Neuronal stem cell (in vitro differentiated cells): Measurements from ENCODE around the gene IL6R.

Experiments used
- DNase-seq: peaks from one replicate; pipeline ENCODE4 v3.0.0-alpha.2; 2013; ENCODE audit warnings: low spot score
- H2AFZ ChIP-seq: one replicate; pipeline ENCODE4 v1.6.1; 2013; ENCODE audit warnings: mild to moderate bottlenecking, low read length, inconsistent platforms
- H2AK5ac ChIP-seq: 2 replicates; pipeline ENCODE4 v1.6.1; 2013; ENCODE audit warnings: low read depth, mild to moderate bottlenecking, inconsistent platforms, low read length, moderate library complexity, mixed read lengths
- H2BK120ac ChIP-seq: 2 replicates; pipeline ENCODE4 v1.6.1; 2013; ENCODE audit warnings: low read depth, mild to moderate bottlenecking, inconsistent platforms, low read length, moderate library complexity, mixed read lengths
- H2BK12ac ChIP-seq: one replicate; pipeline ENCODE4 v1.6.1; 2013; ENCODE audit warnings: low read length, inconsistent platforms
- H2BK15ac ChIP-seq: 2 replicates; pipeline ENCODE4 v1.6.1; 2013; ENCODE audit warnings: mild to moderate bottlenecking, low read length, inconsistent platforms, mixed read lengths
- H2BK5ac ChIP-seq: one replicate; pipeline ENCODE4 v1.6.1; 2013; ENCODE audit warnings: inconsistent platforms, mild to moderate bottlenecking, low read length, moderate library complexity
- H3K14ac ChIP-seq: one replicate; pipeline ENCODE4 v1.6.1; 2013; ENCODE audit warnings: low read length, inconsistent platforms
- H3K18ac ChIP-seq: 2 replicates; pipeline ENCODE4 v1.6.1; 2013; ENCODE audit warnings: low read length, inconsistent platforms
- H3K23ac ChIP-seq: 2 replicates; pipeline ENCODE4 v1.6.1; 2013; ENCODE audit warnings: low read depth, mild to moderate bottlenecking, mixed read lengths, low read length, inconsistent platforms; ENCODE audit not compliant: poor library complexity
- H3K27ac ChIP-seq: replicated peaks from 3 replicates; pipeline ENCODE4 v1.5.1; 2013; ENCODE audit warnings: low read length, inconsistent platforms
- H3K27me3 ChIP-seq, 3 experiments: 2 replicates each; pipeline ENCODE4 v1.6.1; 2013; ENCODE audit warnings: low read length in 3 of 3, mild to moderate bottlenecking in 2 of 3, inconsistent platforms in 1 of 3, low read depth in 1 of 3, mixed read lengths in 1 of 3, moderate library complexity in 1 of 3; ENCODE audit not compliant: control insufficient read depth in 3 of 3, insufficient read depth in 3 of 3
- H3K36me3 ChIP-seq, 2 donors: replicated peaks in 1 of 2; 2 replicates each; pipeline ENCODE4 v1.6.1; 2013; ENCODE audit warnings: low read length in 2 of 2; ENCODE audit not compliant: control insufficient read depth in 2 of 2, insufficient read depth in 2 of 2
- H3K4ac ChIP-seq: 2 replicates; pipeline ENCODE4 v1.6.1; 2013; ENCODE audit warnings: inconsistent platforms, mild to moderate bottlenecking, low read length, moderate library complexity
- H3K4me1 ChIP-seq, 2 donors: 1 replicate in 1 of 2; 2 replicates in 1 of 2; pipeline ENCODE4 v1.6.1; 2013; ENCODE audit warnings: low read length in 2 of 2, low read depth in 1 of 2; ENCODE audit not compliant: control insufficient read depth in 2 of 2, insufficient read depth in 1 of 2
- H3K4me2 ChIP-seq: one replicate; pipeline ENCODE4 v1.6.1; 2013; ENCODE audit warnings: mild to moderate bottlenecking, low read length, inconsistent platforms; ENCODE audit not compliant: insufficient read depth, poor library complexity, severe bottlenecking
- H3K4me3 ChIP-seq, 2 donors: 2 replicates each; pipeline ENCODE4 v1.5.1; 2013; ENCODE audit warnings: low read length in 2 of 2, mild to moderate bottlenecking in 2 of 2, inconsistent platforms in 1 of 2, moderate library complexity in 1 of 2
- H3K79me1 ChIP-seq: one replicate; pipeline ENCODE4 v1.6.1; 2013; ENCODE audit warnings: low read depth, mild to moderate bottlenecking, inconsistent platforms, low read length, moderate library complexity
- H3K9ac ChIP-seq: one replicate; pipeline ENCODE4 v1.6.1; 2013; ENCODE audit warnings: mild to moderate bottlenecking, low read depth, low read length, inconsistent platforms; ENCODE audit not compliant: poor library complexity
- H3K9me3 ChIP-seq, 2 donors: replicated peaks in 1 of 2; 2 replicates each; pipeline versions ENCODE3 to v1.6.1; 2013; ENCODE audit warnings: low read length in 2 of 2, mild to moderate bottlenecking in 2 of 2, inconsistent platforms in 1 of 2, low read depth in 1 of 2, mixed read lengths in 1 of 2, moderate library complexity in 1 of 2; ENCODE audit not compliant: control insufficient read depth in 2 of 2, insufficient read depth in 1 of 2
- H4K8ac ChIP-seq: one replicate; pipeline ENCODE4 v1.6.1; 2013; ENCODE audit warnings: low read depth, mild to moderate bottlenecking, inconsistent platforms, low read length, moderate library complexity
- H4K91ac ChIP-seq: one replicate; pipeline ENCODE4 v1.6.1; 2013; ENCODE audit warnings: low read length, low read depth, mild to moderate bottlenecking, inconsistent platforms; ENCODE audit not compliant: poor library complexity
- WGBS, 2 donors: extraction: QIAGEN DNeasy Blood & Tissue Kit; methylation state at CpG; one replicate each; pipeline ENCODE4 v1.1.7; 2013; ENCODE audit warnings: missing lambda C conversion rate in 2 of 2, mixed read lengths in 1 of 2; ENCODE audit not compliant: insufficient read length in 2 of 2, insufficient replicate concordance in 1 of 2; ENCODE audit errors: extremely low coverage in 2 of 2; 5-methylcytosine and 5-hydroxymethylcytosine counted together

Gene IL6R

GRCh38 chr1:154411525-154411924 lies 6.4 kb downstream of the IL6R start:
- H3K23ac ChIP-seq, result no peak overlapping the region
- no peak overlapping the region for H3K18ac ChIP-seq
- H4K8ac ChIP-seq, result no peak overlapping the region
- H3K9me3 ChIP-seq, result no peaks in the 10 kb centered on the region
- H2BK15ac ChIP-seq, result no peak overlapping the region
- H3K27me3 ChIP-seq, result peaks cover 0 to 43% (median 11%) of the 10 kb centered on the region in 3 experiments
- H3K14ac ChIP-seq, result no peak overlapping the region
- H2BK12ac ChIP-seq, result no peak overlapping the region
- no peak overlapping the region for H2AFZ ChIP-seq
- no peak overlapping the region for H3K4ac ChIP-seq
- H2AK5ac ChIP-seq, result no peak overlapping the region
- H4K91ac ChIP-seq, result no peak overlapping the region
- H3K4me3 ChIP-seq, result no peak overlapping the region
- DNase-seq, result no peak
- no CpG with 5 or more reads among the region's 4 CpGs for WGBS, 2 donors
- H2BK120ac ChIP-seq, result no peak overlapping the region
- H2BK5ac ChIP-seq, result no peak overlapping the region
- no peak overlapping the region for H3K27ac ChIP-seq
- H3K79me1 ChIP-seq, result peaks cover 2% of the 10 kb centered on the region
- H3K36me3 ChIP-seq, result no peaks in the 10 kb centered on the region
- no peak overlapping the region for H3K9ac ChIP-seq
- no peak overlapping the region for H3K4me2 ChIP-seq
- H3K4me1 ChIP-seq, result peaks cover 0 to 5% of the 10 kb centered on the region in 2 donors

GRCh38 chr1:154413177-154413783 lies 8.1 kb downstream of the IL6R start:
- Histone ChIP-seq H3K23ac (no peak overlapping the region), H3K36me3 (no peaks in the 10 kb centered on the region), H2BK120ac (no peak overlapping the region), H2AK5ac (no peak overlapping the region), H3K4ac (no peak overlapping the region), H3K9me3 (no peaks in the 10 kb centered on the region), H3K4me2 (no peak overlapping the region), H2BK15ac (no peak overlapping the region), H4K91ac (no peak overlapping the region), H2BK5ac (no peak overlapping the region), H3K27ac (no peak overlapping the region), H3K9ac (no peak overlapping the region), H3K79me1 (no peaks in the 10 kb centered on the region), H3K4me3 (no peak overlapping the region), H3K18ac (no peak overlapping the region), H2BK12ac (no peak overlapping the region), H3K27me3 (peaks cover 0 to 26% (median 0%) of the 10 kb centered on the region in 3 experiments), H3K4me1 (peaks cover 0 to 5% of the 10 kb centered on the region in 2 donors), H3K14ac (no peak overlapping the region), H2AFZ (no peak overlapping the region), H4K8ac (no peak overlapping the region)
- WGBS, 2 donors, result no CpG with 5 or more reads among the region's 7 CpGs
- no peak for DNase-seq

- Histone ChIP-seq H3K27ac (no peak overlapping the region), H3K4me2 (no peak overlapping the region), H3K9me3 (no peaks in the 10 kb centered on the region), H2BK120ac (no peak overlapping the region), H3K14ac (peak overlapping the region; percentile 47), H4K8ac (no peak overlapping the region), H2BK12ac (no peak overlapping the region), H3K79me1 (no peaks in the 10 kb centered on the region), H4K91ac (no peak overlapping the region), H2AK5ac (peak overlapping the region; percentile 47), H3K18ac (peak overlapping the region; percentile 32), H3K23ac (no peak overlapping the region), H3K27me3 (peaks cover 0 to 12% (median 0%) of the 10 kb centered on the region in 3 experiments), H3K36me3 (no peaks in the 10 kb centered on the region), H3K4ac (no peak overlapping the region), H2AFZ (no peak overlapping the region), H3K4me3 (no peak overlapping the region), H2BK5ac (no peak overlapping the region), H2BK15ac (no peak overlapping the region), H3K4me1 (peaks cover 0 to 5% of the 10 kb centered on the region in 2 donors), H3K9ac (no peak overlapping the region)
- no CpG with 5 or more reads among the region's 8 CpGs for WGBS, 2 donors
- no peak for DNase-seq
Measured at GRCh38 chr1:154414606-154415005, 9.5 kb downstream of the IL6R start.

GRCh38 chr1:154416471-154417337 lies 11.6 kb downstream of the IL6R start:
- H3K27me3 ChIP-seq, result no peaks in the 10 kb centered on the region
- H2AK5ac ChIP-seq, result no peak overlapping the region
- H3K4me1 ChIP-seq, result peaks cover 0 to 1% of the 10 kb centered on the region in 2 donors
- no peak overlapping the region for H4K91ac ChIP-seq
- no peak for DNase-seq
- no peaks in the 10 kb centered on the region for H3K36me3 ChIP-seq
- H3K4me2 ChIP-seq, result no peak overlapping the region
- H3K18ac ChIP-seq, result peak overlapping the region; percentile 71
- peak overlapping the region in 1 of 2 donors; percentile 14 for H3K4me3 ChIP-seq
- no peak overlapping the region for H2AFZ ChIP-seq
- H2BK120ac ChIP-seq, result no peak overlapping the region
- no peak overlapping the region for H3K4ac ChIP-seq
- H3K27ac ChIP-seq, result no peak overlapping the region
- H2BK15ac ChIP-seq, result no peak overlapping the region
- no peak overlapping the region for H2BK5ac ChIP-seq
- H2BK12ac ChIP-seq, result no peak overlapping the region
- WGBS, 2 donors, result no CpG with 5 or more reads among the region's 10 CpGs
- H4K8ac ChIP-seq, result no peak overlapping the region
- no peak overlapping the region for H3K9ac ChIP-seq
- H3K79me1 ChIP-seq, result no peaks in the 10 kb centered on the region
- H3K23ac ChIP-seq, result no peak overlapping the region
- H3K14ac ChIP-seq, result no peak overlapping the region
- no peaks in the 10 kb centered on the region for H3K9me3 ChIP-seq
